HL-60 (cell line): ENCODE results near the gene PCP2.

Experiments used
- POLR2AphosphoS5 ChIP-seq: IDR thresholded peaks from 2 replicates; pipeline ENCODE4 v1.6.1; 2012; ENCODE audit warnings: low read depth
- TF ChIP-seq, protein P1 (sequence below): IDR thresholded peaks from one replicate; pipeline ENCODE4 v1.5.1; 2011; ENCODE audit warnings: low read length, control low read depth, inconsistent platforms; ENCODE audit not compliant: insufficient read depth
- TF ChIP-seq, protein P2 (sequence below): IDR thresholded peaks from 2 replicates; pipeline ENCODE4 v1.6.1; 2012; ENCODE audit warnings: low read depth; ENCODE audit not compliant: insufficient replicate concordance

DNA sequence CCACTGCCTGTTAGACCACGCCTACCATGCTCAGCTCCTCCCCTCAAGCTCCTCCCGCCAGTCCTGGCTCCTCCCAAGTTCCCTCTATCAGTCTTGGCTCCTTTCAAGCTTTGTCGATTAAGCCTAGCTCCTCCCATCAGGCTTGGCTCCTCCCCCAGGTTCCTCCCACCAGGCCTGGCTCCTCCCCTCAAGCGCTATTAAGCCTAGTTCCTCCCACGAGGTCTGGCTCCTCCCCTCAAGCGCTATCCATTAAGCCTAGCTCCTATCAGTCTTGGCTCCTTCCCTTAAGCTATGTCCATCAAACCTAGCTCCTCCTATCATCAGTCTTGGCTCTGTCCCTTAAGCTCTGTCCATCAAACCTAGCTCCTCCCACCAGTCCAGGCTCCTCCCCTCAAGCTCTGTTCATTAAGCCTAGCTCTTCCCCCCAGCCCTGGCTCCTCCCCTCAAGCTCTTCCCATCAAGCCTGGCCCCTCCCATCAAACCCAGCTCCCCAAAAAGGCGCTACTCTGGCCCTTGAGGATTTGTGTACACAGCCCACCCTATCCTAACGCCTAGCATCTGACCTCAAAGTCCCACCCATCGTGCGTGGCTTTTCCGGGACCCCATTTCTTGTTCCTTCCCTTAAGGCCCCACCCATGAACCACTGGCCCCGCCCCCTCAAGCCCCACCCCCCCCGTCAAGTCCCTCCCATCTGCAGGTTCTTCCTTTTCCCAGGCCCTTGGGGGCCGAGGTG lies 27.9 kb downstream of the PCP2 start:
- TF ChIP-seq, protein P1, sequence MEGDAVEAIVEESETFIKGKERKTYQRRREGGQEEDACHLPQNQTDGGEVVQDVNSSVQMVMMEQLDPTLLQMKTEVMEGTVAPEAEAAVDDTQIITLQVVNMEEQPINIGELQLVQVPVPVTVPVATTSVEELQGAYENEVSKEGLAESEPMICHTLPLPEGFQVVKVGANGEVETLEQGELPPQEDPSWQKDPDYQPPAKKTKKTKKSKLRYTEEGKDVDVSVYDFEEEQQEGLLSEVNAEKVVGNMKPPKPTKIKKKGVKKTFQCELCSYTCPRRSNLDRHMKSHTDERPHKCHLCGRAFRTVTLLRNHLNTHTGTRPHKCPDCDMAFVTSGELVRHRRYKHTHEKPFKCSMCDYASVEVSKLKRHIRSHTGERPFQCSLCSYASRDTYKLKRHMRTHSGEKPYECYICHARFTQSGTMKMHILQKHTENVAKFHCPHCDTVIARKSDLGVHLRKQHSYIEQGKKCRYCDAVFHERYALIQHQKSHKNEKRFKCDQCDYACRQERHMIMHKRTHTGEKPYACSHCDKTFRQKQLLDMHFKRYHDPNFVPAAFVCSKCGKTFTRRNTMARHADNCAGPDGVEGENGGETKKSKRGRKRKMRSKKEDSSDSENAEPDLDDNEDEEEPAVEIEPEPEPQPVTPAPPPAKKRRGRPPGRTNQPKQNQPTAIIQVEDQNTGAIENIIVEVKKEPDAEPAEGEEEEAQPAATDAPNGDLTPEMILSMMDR = no peak
- no peak for TF ChIP-seq POLR2AphosphoS5
- TF ChIP-seq, protein P2, sequence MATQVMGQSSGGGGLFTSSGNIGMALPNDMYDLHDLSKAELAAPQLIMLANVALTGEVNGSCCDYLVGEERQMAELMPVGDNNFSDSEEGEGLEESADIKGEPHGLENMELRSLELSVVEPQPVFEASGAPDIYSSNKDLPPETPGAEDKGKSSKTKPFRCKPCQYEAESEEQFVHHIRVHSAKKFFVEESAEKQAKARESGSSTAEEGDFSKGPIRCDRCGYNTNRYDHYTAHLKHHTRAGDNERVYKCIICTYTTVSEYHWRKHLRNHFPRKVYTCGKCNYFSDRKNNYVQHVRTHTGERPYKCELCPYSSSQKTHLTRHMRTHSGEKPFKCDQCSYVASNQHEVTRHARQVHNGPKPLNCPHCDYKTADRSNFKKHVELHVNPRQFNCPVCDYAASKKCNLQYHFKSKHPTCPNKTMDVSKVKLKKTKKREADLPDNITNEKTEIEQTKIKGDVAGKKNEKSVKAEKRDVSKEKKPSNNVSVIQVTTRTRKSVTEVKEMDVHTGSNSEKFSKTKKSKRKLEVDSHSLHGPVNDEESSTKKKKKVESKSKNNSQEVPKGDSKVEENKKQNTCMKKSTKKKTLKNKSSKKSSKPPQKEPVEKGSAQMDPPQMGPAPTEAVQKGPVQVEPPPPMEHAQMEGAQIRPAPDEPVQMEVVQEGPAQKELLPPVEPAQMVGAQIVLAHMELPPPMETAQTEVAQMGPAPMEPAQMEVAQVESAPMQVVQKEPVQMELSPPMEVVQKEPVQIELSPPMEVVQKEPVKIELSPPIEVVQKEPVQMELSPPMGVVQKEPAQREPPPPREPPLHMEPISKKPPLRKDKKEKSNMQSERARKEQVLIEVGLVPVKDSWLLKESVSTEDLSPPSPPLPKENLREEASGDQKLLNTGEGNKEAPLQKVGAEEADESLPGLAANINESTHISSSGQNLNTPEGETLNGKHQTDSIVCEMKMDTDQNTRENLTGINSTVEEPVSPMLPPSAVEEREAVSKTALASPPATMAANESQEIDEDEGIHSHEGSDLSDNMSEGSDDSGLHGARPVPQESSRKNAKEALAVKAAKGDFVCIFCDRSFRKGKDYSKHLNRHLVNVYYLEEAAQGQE = no peak
